ENCODE data around the gene ZNF277. TPM values are rescaled to one million over a fixed set of nuclear protein-coding genes. Genes with fewer than 3 reads are reported as not detected.

The ZNF277 gene
- total RNA-seq, 1 experiment from 2014 or later: 13.1 TPM

- Histone ChIP-seq H2BK15ac (ENCODE audit: low read depth, low read length) (no peak overlapping the region), H2AK5ac (ENCODE audit: insufficient read length, low read length) (no peak overlapping the region), H4K8ac (replicated peaks; ENCODE audit: insufficient read length, low read depth, low read length) (no peak overlapping the region), H3K27ac (ENCODE audit: insufficient read length, low read depth, low read length) (no peak overlapping the region), H3K9me3 (ENCODE audit: control insufficient read depth, low read depth, low read length) (no peaks in the 10 kb centered on the region), H2BK120ac (ENCODE audit: low read depth, low read length, poor library complexity, severe bottlenecking) (no peak overlapping the region), H3K18ac (ENCODE audit: insufficient read length, low read depth, low read length) (no peak overlapping the region), H3K4ac (ENCODE audit: low read depth, low read length) (no peak overlapping the region), H3K4me1 (ENCODE audit: insufficient read depth, low read length) (no peaks in the 10 kb centered on the region), H3K9ac (ENCODE audit: extremely low read depth, insufficient read length, low read length) (no peak overlapping the region), H3K79me2 (ENCODE audit: insufficient read depth, low read length) (peaks cover 4% of the 10 kb centered on the region; the same call in 1 of the 2 replicates), H3K56ac (ENCODE audit: insufficient read length, low read depth, low read length) (no peak overlapping the region), H2BK5ac (ENCODE audit: insufficient read length, low read length) (no peak overlapping the region), H4K20me1 (ENCODE audit: control insufficient read depth, insufficient read depth, insufficient read length) (no peaks in the 10 kb centered on the region), H2BK20ac (ENCODE audit: low read depth, low read length, poor library complexity, severe bottlenecking) (no peak overlapping the region), H3K14ac (ENCODE audit: insufficient read depth, low read length) (no peak overlapping the region), H4K5ac (ENCODE audit: insufficient read length, low read depth, low read length) (no peak overlapping the region), H3T11ph (ENCODE audit: low read length) (no peak overlapping the region), H3K27me3 (ENCODE audit: insufficient read depth, low read length) (no peaks in the 10 kb centered on the region), H4K91ac (ENCODE audit: insufficient read length, low read depth, low read length) (no peak overlapping the region), H3K23ac (ENCODE audit: insufficient read length, low read depth, low read length) (no peak overlapping the region), H2BK12ac (ENCODE audit: insufficient read length, low read depth, low read length) (no peak overlapping the region), H3K4me2 (ENCODE audit: insufficient read depth, insufficient read length, low read length) (no peak overlapping the region), H2AFZ (ENCODE audit: low read length) (no peak overlapping the region), H3K79me1 (ENCODE audit: insufficient read depth, low read depth, low read length, poor library complexity, severe bottlenecking) (peaks cover 7% of the 10 kb centered on the region), H3K23me2 (ENCODE audit: insufficient read length, low read depth, low read length, poor library complexity, severe bottlenecking) (no peaks in the 10 kb centered on the region)
- Mint-ChIP-seq H3K36me3 (ENCODE audit: insufficient read depth in 1 of 3, low read depth in 3 of 3) (peaks cover 0 to 6% (median 0%) of the 10 kb centered on the region in 3 experiments; a peak in 3 of 7 replicates), H3K4me3 (no peak overlapping the region), H3K4me1 (peaks cover 0 to 5% of the 10 kb centered on the region in 2 experiments; a peak in 1 of 4 replicates), H3K9me3 (peaks cover 0 to 3% of the 10 kb centered on the region in 2 experiments; a peak in 2 of 5 replicates), H3K27ac (no peak overlapping the region), H3K27me3 (ENCODE audit: low read depth) (no peaks in the 10 kb centered on the region)
- TF ChIP-seq, protein P1, sequence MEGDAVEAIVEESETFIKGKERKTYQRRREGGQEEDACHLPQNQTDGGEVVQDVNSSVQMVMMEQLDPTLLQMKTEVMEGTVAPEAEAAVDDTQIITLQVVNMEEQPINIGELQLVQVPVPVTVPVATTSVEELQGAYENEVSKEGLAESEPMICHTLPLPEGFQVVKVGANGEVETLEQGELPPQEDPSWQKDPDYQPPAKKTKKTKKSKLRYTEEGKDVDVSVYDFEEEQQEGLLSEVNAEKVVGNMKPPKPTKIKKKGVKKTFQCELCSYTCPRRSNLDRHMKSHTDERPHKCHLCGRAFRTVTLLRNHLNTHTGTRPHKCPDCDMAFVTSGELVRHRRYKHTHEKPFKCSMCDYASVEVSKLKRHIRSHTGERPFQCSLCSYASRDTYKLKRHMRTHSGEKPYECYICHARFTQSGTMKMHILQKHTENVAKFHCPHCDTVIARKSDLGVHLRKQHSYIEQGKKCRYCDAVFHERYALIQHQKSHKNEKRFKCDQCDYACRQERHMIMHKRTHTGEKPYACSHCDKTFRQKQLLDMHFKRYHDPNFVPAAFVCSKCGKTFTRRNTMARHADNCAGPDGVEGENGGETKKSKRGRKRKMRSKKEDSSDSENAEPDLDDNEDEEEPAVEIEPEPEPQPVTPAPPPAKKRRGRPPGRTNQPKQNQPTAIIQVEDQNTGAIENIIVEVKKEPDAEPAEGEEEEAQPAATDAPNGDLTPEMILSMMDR (conservative IDR thresholded peaks at IDR 0.05): no peak
- no peak for DNase-seq
- WGBS (ENCODE audit: extremely low coverage, insufficient read length, low lambda C conversion rate): no CpG with 5 or more reads among the region's 4 CpGs
Observed at GRCh38 chr7:112232212-112232978, 25.9 kb downstream of the ZNF277 start.

Data from H9 (cell line).